ENCODE results near the gene ARHGEF4.

- TF ChIP-seq CTCF (IDR thresholded peaks at IDR 0.05) (no peak), POLR2A (IDR thresholded peaks at IDR 0.05) (no peak), EP300 (IDR thresholded peaks at IDR 0.05) (no peak), POLR2AphosphoS5 (IDR thresholded peaks at IDR 0.05) (no peak)
These were observed 222.2 kb downstream of the ARHGEF4 start for GRCh38 chr2:131058920-131059319.

Measured in suprapubic skin (tissue), 4 donors.